HuH-7.5 (cell line): ENCODE data around the gene PIP5K1C.
A peak's percentile ranks its signal among the peaks of the same experiment; 100 is the strongest.

ENCODE experiments used
- DNase-seq: peaks from one replicate; pipeline ENCODE4 v3.0.0; 2011; ENCODE audit warnings: low spot score

The PIP5K1C gene

DNA sequence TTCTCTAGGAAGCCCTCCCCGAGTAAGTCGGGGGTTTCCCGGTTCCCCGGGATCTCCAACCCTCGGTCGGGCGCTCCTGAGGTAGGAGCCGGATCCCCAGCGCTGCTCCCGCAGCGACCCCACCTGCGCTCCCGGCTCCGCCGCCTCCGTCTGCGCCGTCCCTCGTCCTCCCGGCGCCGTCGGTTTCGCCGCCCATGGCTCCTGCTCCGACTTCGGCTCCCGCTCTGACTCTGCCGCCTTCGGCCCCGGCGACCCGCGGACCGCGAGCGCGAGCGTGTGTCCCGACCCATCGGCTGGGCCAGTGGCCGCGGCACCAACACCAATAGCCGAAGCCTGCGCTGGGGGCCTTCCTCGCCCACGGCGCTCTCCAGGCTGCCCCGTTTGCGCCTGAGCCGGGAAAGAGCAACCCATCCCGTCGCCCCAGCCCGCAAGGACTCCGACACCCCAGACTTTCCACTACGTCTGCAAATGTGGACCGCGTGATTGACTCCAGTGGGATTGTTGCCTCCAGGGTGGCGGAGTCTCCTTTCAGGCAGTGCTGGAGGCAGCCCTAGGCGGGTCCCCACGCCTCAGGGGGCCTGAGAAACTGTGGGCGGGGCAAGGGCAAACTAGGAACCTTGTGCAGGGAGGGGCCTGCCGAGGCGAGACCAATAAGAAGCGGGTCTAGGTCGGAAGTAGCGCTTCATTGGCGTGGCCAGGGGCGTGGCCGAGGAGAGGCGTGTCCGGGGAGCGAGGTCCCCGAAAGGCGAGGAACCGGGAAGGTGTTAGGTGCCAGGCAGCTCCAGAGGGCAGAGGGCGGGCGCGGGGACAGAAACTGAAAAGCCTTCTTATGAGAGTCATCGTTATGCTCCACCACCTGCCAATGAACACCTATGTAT, 73.6 kb downstream of the PIP5K1C start, which contains the start of gene CACTIN:
Gene CACTIN, minus strand, starts transcription at position 318 of the 878 bp plus-strand sequence. Its CDS starts 28 bp downstream, at position 290.
- peak; percentile 100 for DNase-seq

DNA sequence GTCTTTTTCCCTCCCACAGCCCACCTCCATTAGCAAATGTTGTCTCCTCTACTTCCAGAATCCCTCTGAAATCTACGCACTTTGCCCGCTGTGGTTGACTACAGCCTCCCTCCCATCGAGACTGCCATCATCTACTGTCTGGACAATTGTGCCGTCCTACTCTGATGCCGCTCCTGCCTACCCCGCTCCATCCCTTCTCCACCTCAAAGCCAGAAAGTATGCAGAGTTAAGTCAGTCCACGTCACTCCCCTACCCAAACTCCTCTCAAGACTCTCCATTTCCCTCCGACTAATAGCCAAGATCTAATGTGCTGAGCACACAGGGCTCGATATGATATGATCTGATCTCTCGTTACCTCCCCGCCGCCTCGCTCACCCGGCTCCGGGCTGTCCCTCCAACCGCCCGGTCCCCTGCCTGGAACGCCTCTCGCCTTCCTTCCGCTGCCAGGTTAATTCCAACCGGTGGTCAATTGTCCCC, 74.2 kb downstream of the PIP5K1C start:
- DNase-seq: no peak

DNA sequence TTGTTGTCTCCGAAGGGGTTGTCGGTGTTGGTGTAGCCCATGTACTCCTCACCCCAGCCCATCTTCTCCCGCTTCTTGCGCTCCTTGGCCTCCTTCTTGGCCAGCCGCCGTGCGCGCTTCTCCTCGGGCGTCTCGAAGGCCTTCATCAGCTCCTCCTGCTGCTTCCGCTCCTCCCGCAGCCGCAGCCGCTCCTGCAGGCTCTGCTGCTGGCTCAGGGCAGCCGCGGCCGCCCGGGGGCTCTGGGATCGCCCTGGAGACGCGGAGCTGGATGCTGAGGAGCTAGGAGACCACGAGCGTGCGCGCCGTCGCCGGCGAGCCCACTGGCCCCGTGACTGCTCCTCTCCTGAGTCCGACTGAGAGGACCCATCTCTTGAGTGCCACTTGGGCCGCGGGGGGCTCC, 76.6 kb downstream of the PIP5K1C start:
- DNase-seq: no peak

DNA sequence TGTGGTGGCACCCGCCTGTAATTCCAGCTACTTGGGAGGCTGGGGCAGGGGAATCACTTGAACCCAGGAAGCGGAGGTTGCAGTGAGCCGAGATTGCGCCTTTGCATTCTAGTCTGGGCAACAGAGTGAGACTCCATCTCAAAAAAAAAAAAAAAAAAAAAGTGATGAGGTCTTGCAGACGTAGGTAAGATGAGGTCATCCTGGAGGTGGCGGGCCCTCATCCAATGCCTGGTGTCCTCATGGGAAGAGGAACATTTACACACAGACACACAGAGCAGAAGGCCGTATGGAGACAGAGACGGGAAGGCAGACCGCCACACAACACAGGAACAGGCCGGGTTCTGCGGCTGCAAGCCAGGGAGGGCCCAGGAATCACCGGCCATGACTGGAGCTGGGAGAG, 78.0 kb downstream of the PIP5K1C start:
- no peak for DNase-seq

DNA sequence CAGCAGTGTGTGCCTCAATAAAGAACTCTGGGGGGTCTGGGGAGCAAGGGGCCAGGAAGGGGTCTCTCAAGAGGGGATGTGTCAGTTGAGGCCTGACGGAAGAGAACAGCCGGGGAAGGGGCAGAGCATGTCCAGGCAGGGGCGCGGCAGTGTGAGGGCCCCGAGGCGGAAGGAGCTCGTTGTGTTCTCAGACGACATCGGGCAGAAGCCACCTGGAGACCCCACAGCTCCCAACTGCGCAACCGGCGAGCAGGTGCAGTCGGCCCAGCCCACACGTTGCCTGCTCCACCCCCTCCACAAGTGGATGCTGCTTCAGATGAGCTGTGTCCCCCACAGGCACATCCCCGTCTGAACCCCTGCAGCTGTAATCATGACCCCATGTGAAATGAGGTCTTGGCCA, 78.6 kb downstream of the PIP5K1C start:
- no peak for DNase-seq

DNA sequence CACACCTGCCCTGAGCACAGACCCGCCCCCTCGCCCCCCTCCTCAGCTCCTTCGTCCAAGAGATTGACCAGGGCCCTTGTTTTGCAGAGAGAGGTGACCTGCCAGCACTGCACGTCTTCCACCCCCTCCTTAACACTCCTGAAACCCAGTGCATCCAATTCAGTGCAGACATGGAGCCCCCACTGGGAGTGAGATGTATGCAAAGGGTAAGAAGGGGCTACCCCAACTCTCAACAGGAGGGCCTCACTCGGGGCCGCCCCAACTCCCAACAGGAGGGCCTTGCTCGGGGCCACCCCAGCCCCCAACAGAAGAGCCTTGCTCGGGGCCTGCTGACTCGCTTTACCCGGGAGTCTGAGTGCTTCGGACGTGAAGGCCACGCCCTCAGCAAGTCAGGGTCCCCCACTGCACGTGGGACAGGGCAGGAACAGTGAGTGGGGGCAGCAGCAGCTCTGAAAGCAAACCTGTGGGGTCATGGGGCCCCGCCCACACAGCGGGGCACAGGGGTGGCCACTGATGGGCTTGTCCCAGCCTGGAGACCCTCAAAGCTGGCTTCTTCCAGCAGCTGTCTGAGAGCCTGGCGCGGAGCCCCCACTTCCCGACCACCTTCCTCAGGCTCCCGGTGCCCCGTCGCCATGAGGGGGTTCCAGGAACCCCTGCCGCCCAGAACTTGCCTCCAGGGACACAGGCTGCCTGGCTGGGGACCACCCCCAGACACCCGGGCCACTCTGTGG, 79.3 kb downstream of the PIP5K1C start:
- no peak for DNase-seq

DNA sequence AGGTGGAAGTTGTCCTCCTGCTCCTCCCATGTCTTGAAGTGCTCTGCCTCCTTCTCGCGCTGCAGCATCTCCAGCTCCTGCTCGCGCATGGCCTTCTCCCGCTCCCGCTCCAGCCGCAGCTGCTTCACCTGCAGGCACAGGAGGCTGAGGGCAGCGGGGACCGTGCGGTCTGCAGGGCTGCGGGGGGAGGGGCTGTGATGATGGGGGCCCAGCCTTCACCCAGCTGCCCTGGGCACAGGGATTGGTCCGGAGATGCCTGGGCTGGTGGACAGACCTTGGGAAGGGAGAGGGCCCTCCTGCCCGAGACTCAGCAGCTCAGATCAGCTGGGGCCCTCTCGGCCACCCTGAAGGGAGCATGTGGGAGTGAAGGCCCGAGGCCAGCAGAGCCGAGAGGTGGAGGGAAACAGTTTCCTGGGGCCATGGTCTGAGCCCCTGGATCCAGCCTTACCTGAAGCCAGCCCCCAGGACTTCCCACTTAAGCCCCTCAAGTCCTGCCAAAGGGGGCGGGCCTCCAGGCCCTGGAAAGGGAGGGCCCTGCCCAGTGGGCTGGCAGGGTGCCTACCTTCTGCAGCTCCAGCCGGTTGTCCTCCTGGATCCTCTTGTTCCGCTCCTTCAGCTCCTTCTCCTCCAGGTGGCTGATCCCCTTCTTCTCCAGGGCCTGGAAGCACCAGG, 80.0 kb downstream of the PIP5K1C start:
- no peak for DNase-seq

DNA sequence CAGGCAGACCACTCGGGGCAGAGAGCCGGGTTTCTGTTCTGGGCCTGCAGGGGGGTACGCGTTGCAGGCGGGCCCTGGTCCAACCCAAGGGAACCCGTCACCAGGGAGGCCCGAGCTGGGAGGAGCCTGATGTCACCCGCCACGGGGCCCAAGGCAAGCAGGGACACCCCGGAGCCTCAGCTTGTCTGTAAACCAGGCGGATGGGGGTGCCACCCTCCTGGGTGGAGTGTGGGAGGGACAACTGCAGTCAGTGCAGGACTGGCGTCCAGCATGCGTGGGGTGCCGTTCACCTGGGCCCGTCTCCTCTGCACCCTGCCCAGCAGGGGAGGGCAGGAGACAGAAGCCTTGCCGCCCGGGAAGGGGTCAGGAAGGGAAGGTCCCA, 80.6 kb downstream of the PIP5K1C start:
- no peak for DNase-seq

DNA sequence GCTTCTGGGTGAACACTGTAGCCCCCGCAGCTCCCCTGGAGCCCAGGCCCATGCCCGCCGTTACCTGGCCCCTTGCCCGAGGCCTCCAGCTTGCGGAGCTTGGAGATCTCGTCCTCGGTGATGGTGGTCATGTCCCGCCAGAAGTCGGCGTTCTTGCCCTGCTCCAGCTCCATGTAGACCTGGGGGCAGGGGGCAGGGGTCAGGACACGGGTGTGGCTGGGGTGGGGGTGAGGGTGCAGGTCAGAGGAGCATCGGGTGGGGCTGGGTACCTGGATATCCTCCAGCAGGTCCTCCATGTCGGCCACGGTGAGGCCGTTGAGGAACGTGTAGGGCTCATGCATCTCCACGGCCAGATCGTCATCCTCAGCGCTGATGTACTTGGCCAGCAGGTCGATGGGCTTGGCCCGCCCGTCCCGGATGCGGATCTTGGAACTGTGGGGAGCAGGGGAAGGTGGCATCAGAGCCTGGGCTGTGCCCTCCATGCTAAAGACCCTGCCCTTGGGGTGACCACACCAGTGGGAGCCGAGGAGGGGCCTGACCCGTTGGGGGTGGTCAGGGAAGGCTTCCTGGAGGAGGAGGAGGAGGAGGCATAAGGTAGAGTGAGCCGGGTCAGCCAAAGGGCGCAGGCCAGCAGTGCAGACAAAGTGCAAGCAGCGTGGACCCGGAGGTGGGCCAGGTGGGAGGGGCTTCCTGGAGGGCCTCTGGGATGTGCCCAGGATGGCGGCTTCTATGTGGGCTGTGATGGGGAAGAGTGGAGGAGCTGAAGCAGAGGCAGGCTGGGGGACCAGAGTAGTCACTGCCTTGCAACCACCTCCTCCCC, 81.2 kb downstream of the PIP5K1C start:
- no peak for DNase-seq

DNA sequence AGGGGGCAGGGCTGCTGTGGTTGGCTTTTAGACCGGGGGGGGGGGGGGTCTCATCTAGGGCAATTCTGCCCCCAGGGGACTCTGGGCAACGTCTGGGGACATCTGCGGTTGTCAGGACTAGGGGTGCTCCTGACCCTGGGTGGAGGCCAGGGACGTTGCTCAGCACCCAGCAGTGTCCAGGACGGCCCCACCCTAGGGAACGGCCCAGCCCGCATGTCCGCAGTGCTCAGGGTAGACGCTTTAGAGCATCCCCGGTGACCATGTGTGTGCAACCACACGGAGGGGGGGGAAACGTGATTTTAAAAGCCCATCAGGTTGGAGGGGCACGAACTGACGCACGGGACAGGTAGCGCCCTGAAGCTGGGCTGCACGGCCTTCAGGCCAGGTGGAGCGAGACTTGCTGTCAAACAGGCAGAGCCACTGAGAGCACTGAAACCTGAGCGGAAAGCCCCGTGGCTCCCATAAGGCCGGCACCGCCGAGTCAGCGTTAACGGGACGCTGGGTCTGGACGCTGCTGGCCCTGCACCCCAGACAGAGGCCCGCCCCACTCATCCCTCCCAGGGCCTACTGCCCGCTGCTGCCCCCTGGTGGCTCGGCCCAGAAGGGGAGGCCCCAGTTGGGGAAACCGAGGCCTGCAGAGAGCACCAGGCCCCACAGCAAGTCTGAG, 82.0 kb downstream of the PIP5K1C start:
- DNase-seq: peak; percentile 81

DNA sequence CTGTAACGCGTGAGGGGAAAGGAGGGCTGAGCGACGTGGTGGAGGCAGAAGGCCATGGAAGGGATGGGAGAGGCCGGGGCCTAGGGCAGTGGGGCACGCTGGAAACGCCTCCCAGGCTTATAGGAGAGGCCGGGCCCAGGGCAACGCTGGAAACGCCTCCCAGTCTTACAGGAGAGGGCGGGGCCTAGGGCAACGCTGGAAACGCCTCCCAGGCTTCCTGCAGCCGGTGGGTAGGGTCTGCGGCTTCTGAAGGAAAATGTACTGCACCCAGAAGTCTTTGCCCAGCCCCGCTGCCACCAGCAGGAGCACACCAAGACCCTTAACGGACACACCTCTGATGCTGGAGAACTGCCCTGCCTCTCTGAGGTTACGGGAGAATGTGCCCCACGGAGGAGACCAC, 82.8 kb downstream of the PIP5K1C start:
- no peak for DNase-seq

DNA sequence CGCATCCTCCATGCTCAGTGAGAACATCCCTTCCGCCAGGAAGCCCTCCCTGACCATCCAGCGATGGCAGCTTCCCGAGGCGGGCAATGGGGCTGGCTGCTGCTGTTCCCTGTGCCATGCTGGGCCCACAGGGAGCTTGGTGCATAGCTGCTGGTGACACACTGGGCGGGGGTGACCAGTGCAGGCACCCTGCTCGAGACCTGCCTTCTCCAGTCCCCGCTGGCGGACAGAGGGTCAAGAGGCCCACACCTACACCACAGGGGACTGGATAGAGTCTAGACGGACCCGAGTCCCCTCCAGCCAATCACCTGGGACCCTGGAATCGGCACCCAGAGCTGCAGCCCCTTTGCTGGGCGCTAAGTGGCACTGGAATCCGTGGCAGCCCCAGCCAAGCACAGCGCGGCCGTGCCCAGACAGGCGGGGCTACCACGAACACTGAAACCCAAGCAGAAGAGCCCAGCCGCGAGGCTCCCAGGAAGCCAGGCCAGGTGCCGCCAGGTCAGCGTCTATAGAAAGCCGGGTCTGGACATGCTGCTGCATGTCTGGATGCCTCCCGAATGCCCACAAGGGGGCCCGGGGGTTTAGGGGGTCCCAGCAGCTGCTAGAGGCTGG, 84.6 kb downstream of the PIP5K1C start:
- no peak for DNase-seq

DNA sequence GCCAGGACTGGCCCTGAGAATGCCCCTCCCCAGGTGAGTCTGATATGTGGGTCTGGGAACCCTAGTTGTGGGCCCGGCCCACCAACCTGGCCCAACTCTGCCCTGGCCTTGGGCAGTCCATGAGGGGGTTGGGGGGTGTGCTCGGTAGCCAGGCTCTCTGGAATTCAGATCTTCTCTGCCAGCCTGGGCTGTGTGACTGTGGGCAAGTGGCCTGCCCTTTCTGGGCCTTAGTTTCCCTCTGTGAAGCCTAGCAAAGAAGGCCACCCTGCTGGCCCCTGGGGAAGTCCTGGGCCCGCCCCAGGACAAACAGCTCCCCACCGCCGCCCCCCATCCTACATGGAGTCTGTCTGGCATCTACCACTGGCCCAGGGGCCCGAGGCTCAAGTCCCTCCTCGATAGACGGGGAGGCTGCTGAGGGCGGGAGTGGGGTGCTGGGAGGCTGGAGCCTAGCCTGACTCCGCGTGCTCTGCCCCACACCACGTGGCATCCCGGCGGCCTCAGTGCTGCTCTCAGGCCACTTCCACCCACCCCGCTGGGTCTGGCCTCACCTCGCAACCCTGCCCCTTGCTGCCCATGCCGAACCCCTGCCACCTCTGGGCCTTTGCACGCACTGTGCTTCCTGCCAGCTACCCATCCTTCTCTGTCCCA, 85.3 kb downstream of the PIP5K1C start:
- DNase-seq: no peak

DNA sequence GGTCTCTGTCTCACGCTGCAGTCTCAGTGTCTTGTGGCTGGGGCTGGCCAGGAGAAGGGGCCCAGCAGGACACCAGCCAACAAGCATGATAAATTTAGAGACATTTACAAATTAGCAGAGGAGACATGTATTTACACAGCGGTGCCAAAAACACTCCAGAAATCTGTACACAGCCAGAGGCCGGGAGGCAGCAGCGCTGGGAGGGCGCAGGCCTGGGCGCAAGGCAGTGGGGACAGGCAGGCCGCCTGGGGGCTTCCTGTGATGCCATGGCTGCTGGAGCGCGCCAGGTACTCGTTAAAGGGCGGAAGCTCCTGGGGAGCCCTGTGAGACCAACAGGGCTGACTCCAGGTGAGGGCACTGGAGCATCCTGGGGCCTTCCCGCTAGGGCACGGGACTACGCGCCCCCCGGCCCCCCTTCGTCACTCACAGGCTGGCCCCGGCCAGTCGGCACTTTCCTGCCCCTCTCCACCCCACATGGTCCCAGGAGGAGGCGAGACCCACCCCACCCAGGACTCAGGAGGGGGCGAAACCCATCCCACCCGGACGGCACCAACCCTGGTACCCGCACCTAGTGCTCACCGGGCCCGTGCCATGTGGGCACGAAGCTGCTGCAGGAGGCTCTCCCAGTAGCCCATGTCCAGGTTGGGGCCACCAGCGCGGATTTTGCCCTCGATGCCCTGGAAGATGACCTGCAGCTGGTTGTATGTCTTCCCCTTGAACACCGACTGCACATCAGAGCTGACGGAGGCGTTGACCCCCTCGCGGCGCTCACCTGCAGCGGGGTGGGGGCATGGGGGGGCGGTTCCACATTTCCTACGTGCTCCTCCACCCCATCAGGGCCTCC, 86.2 kb downstream of the PIP5K1C start:
- DNase-seq: no peak

DNA sequence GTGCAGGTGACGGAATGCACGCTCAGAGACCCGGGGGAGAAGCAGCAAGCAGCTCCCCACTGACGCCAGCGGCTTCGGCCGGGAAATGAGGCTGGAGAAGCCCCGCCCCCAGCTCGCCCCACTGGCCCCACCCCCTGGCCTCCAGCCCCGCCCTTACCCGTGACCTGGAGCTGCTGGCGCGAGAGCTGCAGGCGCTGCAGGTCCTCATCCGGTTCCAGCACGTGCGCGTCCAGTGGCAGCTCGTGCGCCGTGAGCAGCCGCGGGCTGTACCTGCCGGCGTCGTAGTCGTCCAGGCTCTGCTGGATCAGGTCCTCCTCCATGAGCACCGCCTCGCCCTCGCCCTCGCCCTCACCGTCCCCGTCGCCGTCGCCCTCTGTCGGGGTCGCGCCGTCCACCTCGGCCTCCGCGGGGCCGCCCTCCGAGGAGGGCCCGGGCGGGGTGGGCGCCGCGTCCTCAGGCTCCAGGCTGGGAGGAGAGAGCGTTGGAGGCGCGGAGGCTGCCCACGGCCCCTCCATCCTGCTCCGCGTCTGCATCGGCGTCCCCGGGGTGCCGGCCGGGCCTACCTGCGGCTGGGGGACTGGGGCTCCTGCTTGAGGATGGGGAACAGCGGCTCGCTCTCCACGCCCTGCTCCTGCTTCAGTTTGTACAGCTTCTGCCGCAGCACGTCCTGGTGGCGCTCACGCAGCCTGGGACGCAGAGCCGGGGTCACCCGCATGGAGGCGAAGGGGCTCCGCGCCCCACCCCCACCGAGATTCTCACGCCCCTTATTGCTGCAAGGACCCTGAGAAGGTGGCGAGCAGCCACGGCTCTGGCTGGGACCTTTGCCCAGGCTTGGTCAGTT, 87.1 kb downstream of the PIP5K1C start:
- DNase-seq: no peak

DNA sequence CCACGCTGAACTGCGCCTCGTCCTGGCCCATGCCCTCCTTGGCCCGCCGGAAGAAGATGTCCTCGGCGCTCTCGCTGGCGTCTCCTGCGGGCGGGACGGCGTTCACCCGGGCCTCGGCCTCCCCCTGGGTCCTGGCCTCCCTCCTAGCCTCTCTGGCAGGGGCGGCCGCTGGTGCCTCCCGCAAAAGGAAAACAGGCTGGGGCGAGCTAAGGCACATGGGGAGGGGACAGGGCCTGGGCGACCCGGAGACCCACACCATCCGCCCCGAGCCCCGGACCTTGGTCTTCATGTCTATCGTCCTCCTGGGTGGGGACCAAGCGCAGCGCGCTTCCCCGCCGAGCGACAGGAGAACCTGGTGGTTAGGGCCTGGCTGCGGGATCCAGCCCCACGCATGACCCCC, 87.9 kb downstream of the PIP5K1C start:
- DNase-seq: no peak

DNA sequence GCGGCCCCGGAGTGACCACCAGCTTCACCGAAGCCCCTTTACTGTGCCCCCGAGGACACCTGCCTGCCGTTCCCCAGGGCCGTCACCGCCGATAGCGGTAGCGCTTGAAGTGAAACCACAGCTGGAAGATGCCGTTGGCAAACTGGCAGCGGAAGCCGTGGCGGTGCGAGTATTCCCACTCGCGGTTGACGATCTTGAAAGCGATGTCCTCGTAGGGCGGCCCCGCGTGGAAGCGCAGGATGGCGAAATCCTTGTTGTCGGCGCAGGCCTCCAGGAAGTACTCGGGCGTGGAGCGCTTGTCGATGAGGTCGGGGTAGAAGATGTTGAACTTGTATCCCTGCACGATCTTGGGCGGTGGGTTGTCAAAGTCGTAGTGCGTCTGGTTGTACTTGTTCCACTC, 88.4 kb downstream of the PIP5K1C start:
- no peak for DNase-seq
